Epidermal melanocyte (primary cell): ENCODE data around the gene CABP7.
A peak's percentile ranks its signal among the peaks of the same experiment; 100 is the strongest.
"Not testable (repeated sequence)": the region's sequence is repeated elsewhere in the genome, so short reads cannot be mapped to it uniquely, and the experiment has no call there.

ENCODE experiments used
- DNase-seq: peaks from one replicate; pipeline ENCODE4 v3.0.0; 2011; ENCODE audit warnings: low spot score; ENCODE audit not compliant: insufficient read length

The CABP7 gene

DNA sequence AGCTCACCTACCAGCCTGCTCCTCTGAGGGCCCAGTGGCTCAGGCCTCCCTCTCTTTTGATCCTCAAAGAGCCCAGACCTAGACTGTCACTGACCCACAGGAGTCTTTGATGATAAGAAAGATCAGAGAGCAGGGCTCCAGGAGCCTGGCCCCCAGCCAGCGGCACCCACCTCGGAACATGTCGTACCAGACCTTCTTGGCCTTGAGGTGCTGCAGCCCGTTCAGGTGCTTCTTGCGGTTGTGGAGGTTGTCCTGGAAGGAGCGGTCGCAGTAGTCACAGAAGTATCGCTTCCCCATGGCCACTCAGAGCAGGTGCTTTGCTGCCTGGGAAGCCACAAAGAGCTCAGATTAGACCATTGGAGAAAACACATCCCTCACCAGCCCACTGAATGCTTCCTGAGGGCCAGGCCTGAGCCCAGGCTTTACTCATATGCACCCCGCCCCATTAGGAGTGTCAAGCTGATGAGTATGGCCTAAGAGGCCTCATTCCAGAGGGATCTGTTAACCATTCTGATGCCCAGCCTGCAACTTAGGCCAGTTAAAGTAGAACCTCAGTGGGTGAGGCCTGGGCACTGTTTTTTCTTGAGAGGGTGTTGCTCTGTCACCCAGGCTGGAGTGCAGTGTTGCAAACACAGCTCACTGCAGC lies 28.6 kb downstream of the CABP7 start:
- DNase-seq: no peak

DNA sequence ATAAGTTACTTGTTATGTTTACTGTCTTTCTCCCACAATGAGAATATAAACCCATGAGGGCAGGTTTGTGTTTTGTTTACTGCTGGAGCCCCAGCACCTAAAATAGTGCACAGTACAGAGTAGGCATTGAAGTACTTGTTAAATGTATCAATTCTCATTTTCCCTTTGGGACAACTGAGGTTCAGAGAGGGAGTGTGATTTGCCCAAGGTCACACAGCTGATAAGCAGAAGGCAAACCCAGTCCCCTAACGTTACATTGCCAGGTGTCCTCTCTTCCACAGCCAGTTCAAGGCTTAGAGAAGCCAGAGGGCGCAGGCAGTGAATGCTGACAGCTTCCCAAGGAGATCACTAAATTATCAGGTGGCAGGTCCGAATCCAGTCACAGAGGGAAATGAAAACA lies 30.2 kb downstream of the CABP7 start:
- DNase-seq: no peak

DNA sequence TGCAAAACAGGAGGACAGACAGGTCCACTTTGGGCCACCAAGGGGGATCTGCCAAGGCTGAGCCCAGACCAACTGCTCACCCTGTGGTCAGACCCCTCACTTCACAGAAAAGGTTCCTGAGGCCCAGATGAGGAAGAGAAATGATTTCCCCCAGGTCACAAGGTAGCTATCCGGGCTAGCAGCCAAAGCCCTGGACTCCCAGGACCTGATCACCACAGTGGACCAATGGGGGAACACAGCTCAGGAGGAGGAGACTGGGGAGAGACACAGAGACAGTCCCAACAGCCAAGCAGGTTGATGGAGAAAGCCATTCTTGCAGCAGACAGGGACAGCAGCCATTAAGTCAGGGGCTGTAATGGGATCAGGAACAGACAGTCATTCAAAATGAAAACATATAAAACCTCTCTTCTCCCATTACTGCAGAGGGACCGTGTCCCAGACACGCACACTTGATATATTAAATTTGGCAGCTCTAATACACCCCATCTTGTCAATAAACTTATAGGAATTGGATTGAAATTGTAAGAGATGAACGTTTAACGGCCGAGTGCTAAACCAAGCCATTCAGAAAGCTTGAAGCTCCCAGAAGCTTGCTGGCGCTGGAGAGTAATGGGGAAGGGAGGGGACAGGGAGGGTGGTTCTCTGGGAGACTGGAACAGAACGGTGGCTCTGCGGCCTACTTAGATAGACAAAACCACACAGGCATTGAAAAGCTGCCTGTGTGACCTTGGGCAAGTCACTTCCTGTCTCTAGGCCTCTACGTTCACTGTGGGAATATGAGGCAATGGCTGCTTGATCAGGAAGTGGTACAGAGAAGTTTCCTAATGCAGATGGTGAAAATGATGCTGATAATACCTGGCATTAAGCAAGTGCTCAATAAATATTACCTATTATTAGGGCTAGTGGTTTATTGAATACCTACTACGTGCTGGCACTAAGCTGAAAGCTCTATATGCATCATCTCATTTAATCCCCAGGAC lies 31.0 kb downstream of the CABP7 start:
- DNase-seq: peak; percentile 10

DNA sequence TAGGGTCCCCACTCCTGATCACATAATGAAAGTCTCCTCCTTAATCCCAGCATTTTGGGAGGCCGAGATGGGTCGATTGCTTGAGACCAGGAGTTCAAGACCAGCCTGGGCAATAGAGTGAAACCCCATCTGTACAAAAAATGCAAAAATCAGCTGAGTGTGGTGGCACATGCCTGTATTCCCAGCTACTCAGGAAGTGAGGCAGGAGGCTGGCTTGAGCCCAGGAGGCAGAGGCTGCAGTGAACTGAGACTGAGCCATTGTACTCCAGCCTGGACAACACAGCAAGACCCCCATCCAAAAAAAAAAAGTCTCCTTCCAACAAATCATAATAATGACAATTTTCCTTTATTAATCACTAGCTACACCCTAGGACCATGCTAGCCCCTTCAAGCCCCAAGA lies 31.9 kb downstream of the CABP7 start:
- DNase-seq: no peak

DNA sequence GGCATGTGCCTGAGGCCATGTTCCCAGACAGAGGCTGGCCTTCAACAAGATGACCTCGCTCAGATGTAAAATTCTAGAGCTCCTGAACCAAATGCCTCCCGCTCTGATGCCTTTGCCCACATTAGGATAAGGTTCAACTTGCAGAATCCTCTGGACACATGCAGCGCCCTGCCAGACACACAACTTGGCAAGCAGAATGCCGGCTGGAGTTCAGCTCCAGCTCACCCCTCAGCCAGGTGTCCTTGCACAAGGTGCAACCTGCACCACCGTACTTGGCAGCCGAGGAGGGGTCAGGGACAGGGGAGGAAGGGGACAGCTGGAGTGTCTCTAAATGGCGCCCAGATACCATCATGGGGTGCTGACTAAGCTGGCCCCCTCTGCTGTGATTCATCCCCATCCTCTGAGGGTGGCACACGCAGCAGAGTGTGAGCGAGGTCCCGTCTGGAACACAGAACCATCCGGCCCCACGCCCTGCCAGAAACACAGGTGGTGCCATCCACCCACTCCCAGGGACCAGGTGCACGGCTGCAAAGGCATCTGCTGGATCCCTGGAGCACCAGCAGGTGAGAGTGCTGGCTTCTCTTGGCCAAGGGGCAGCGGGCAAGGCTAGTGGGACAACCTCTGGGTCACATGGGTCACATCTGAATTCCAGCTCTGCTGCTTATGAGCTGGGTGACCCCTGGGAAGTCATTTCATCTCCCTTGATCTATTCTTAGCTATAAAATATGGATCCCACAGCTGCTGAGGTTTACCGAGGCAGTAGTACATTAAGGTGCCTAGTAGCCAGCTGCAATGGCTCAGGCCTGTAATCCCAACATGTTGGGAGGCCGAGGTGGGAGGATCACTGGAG lies 34.2 kb downstream of the CABP7 start:
- DNase-seq: no peak

DNA sequence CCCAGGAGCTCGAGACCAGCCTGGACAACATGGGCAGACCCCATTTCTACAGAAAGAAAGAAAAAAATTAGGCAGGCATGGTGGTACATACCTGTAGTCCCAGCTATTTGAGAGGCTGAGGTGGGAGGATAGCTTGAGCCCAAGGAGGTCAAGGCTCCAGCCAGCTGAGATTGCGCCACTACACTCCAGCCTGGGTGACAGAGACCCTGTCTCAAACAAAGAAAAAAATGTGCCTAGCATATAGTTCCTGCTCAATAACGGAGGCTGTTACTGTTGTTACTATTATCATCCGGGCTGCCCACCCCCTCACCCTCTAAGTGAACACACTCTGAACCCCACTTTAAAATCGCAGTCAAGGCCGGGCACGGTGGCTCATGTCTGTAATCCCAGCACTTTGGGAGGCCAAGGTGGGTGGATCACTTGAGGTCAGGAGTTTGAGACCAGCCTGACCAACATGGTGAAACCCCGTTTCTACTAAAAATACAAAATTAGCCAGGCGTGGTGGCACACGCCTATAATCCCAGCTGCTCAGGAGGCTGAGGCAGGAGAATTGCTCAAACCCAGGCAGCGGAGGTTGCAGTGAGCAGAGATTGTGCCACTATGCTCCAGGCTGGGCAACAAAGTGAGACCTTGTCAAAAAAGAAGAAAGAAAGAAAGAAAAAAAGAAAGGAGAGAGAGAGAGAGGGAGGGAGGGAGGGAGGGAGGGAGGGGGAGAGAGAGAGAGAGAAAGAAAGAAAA lies 35.0 kb downstream of the CABP7 start:
- not testable (repeated sequence) for DNase-seq

DNA sequence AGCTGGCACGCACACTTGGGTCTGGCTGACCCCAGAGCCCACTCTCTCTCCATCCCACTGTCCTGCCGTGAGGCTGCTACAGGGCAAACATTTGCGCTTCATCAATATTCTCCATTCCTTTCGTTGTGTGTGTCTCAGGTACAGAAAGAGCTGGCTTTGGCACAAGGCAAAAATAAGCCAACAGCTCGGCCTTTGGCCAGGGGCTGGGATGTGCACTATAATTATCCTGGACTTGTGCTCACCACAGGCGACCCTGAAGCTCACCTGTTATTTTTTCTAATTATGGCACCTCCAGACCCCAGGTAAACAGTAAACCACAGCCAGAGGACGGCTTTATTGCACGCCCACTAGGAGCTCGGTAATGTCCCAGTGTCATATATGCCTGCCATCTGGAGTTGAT lies 36.1 kb downstream of the CABP7 start:
- DNase-seq: no peak

DNA sequence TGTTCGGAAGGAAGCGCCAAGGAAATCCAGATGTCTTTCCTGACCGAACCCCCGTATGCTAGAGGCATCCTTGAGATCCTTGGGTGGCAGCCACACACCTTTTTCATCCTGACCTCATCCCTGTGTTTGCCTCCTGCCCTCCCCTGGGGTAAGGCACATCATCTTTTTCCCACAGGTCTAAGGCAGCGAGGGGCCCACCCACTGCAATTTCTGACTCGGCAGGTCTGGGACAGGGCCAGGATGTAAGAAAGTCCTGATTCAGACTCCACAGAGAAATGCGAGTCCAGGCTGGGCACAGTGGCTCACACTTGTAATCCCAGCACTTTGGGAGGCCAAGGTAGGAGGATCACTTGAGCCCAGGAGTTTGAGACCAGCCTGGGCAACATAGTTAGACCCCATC lies 36.5 kb downstream of the CABP7 start:
- no peak for DNase-seq

DNA sequence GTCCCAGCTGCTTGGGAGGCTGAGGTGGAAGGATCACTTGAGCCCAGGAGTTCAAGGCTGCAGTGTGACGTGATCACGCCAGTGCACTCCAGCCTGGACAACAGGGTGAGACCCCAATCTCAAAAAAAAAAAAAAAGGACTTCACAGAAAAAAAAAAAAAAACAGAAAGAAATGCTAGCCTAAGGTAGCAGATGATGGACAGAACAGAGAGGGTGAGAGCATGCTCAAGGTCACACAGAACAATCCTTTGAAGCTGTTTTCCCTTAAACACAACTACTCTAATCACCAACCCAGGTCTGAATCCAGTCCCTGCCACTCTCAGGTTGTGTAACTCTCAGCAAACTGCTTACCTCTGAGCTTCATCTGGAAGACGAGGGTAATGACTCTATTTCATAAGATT lies 37.3 kb downstream of the CABP7 start:
- DNase-seq: no peak

DNA sequence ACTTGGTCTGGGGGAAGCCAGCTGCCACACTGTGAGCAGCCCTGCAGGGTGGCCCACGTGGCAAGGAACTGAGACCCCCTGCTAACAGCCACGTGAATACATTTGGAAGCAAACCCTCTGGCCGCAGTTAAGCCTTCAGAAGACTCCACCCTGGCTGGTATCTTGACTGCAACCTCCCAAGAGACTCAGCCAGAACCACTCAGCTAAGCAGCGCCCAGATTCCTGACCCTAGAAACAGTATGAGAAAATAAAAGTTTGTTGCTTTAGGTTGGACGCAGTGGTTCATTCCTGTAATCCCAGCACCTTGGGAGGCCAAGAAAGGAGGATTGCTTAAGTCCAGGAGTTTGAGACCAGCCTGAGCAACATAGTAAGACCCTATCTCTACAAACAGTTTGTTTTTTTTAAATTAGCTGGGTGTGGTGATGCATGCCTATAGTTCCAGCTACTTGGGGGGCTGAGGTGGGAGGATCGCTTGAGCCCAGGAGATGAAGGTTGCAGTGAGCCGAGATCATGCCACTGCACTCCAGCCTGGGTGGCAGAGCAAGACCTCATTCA lies 38.3 kb downstream of the CABP7 start:
- DNase-seq: no peak

DNA sequence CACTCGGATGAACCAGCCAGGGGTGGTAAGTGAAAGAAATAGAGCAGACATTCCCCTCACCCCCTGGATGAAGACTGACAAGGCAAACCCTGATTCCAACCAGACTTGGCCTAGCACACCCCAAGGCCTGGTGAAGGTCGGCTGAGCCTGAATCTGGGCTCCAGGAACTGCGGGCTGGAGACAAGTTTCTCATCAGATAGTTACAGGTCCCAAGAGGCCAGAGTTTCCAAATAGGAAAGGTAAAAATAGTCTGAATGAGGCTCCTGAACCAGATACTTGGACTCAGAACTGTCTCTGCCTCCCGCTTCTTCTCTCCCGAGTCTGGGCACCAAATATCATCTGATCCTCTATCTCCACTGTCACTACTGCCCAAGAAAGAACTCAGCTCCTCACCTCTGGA lies 39.2 kb downstream of the CABP7 start:
- no peak for DNase-seq

DNA sequence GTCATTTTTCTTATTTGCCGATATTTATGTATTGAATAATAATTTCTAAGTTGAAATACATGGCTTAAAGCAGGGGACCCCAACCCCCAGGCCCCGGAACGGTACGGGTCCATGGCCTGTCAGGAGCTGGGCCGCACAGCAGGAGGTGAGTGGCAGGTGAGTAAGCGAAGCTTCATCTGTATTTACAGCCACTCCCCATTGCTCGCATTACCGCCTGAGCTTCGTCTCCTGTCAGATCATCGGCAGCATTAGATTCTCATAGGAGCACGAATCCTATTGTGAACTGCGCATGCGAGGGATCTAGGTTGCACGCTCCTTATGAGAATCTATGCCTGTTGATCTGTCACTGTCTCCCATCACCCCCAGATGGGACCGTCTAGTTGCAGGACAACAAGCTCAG lies 42.5 kb downstream of the CABP7 start:
- DNase-seq: no peak

DNA sequence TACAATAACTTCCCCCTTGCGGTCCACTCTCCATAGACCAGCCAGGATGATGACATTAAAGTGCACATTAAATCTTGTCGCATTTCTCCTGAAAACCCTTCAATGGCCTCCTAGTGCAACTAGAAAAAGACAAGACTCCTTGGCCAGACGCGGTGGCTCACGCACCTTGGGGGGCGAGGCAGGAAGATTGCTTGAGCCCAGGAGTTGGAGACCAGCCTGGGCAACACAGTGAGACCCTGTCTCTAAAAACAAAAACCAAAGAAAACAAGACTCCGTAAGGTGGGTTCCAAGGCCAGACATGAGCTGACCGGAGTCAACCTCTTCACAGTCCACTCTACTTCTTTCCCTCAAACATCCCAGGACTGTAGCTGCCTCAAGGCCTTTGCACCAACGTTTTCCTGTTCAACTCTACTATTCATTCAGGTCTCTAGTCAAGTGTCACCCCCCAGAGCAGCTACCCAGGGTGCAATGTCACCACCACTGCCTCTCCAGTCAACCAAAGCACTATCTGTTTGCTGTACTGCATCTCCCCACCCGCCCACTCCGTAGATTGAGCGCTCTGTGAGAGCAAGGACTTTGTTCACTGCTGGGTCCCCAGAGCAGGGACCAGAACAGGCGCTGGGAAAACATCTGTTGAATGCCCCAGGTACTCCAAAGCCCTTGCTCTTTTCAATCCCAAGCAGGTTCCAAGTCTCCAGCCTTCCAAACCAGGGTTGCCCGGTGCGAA lies 46.3 kb downstream of the CABP7 start:
- DNase-seq: no peak

DNA sequence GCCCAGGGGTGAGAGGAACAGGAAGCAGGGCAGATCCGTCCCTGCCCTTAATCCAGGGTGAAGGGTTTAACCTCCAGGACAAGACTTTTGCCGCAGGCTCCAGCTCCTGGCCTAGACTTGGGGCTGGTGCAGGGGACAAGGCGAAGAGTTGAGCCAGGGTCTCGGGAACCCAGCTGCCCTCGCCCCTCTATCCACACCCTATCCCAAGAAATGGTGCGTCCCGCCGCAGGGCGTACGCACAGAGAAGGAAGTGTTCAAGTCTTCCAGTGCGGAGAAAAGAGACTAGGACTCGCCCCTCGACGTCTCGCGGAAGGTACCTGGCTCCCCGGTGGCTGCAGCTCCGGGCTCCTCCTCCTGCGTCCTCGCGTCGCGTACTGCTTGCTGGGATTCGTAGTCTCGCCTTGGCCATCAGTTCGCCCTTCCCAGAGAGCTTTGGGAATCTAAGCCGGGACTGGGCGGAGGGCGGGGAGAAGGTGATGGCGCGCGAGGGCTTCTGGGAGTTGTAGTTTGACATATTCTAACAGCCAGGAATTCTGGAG lies 46.9 kb downstream of the CABP7 start, which contains the start of gene ZMAT5:
ZMAT5 (minus strand) TSS at position 376 of the 539 bp plus-strand sequence. CDS start 18,463 bp downstream, outside the sequence.
- DNase-seq: peak; percentile 99

DNA sequence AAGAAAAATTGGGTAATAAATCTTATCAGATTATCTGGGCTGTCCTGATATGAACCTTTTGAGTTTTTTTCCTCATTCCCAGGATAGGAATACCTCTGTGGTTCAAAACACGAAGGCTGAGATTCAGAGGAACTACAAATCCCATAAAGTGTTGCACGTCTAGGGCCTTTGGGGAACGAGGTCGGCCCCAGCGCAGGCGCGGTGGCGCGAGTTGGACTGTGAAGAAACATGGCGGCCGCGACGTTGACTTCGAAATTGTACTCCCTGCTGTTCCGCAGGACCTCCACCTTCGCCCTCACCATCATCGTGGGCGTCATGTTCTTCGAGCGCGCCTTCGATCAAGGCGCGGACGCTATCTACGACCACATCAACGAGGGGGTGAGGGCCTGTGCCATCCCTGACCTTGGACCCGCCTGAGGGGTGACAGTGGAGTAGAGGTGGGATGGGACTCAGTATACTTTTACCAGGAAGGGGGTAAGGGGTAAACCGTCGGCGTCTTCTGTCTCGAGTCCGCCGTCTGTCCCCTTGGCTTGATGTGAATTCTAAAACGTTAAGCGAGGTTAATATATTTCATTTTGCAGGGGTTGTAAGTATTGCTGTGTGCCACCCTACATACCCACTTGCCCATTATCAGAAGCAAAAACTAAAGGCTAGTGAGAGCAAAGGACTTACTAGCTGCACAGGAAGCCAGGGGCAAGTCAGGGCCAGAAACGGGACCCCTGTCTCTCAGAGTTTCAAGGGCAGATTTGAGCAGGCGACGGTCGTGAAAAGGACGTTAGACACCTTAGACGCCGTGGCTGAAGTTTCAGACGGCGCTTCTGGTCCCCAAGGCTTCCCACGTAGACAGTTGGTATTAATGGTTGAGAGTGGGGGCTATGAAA lies 47.6 kb downstream of the CABP7 start, which contains the start of gene UQCR10:
UQCR10 (plus strand) TSS at position 199 of the 881 bp plus-strand sequence; CDS start at position 229, 30 bp downstream.
- DNase-seq: peak; percentile 89

DNA sequence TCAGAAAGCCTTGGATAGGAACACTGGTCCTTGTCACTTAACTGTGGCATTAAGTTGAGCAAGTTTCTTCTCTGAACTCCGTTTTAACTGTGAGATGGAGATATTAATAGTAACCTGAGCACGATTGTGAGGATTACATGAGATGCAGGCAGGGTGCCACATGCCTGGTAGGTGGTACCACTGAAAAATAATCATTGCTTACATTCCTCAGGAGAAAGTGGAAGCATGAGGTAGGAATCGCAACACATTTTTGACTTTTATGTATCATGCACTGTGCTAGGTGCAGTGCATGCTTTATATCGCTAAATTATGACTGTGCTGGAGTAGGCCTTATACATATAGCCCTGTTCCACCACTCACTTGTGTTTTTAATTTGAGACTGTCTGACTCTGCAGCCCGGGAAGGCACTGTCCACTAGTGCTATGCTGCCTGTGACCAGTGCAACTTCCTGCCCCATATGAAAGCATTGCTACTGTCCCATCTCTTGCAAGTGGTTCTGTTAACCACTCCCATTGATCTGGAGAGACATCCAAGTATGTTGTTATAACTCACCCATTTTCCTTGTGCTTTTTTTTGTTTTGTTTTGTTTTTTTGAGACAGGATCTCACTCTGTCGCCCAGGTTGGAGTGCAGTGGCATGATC lies 48.4 kb downstream of the CABP7 start:
- no peak for DNase-seq

DNA sequence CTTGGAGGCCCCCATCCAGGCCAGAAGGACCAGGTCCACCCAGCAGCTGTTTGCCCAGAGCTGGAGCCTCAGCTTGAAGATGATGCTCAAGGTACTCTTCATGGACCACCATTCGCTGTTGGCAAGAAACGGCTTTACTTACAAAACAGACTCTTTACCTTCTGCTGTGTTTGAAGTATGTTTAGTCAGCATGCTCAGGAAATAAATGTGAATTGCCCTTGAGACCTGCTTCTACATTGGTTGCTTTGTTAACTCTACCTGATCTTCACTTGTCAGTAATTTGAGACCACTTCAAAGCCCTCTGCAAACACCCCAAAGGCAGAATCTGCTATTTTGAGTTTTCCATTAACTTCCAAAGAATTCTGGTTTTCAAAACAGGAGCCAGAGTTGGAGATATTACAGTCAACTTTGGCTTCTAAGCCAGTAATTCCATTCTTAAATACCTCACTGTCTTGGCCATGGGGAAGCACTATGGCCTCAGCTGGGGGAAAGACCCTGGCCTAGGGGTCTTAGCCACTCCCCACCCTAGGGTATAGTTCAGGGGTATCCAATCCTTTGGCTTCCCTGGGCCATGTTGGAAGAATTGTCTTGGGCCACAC lies 50.0 kb downstream of the CABP7 start:
- DNase-seq: no peak
